GM06990 (cell line): Measurements from ENCODE around the gene GANC.

Experiments
- DNase-seq: peaks from one replicate; pipeline ENCODE4 v3.0.0-alpha.2; 2011; ENCODE audit not compliant: insufficient read length; ENCODE audit errors: extremely low read depth
- H3K27me3 ChIP-seq: replicated peaks from 2 replicates; pipeline ENCODE4 v1.6.0; 2011; ENCODE audit warnings: low read length; ENCODE audit not compliant: control insufficient read depth, insufficient read depth
- H3K36me3 ChIP-seq: 2 replicates; pipeline ENCODE4 v1.5.1; 2011; ENCODE audit warnings: low read length; ENCODE audit not compliant: control insufficient read depth, insufficient read depth
- H3K4me3 ChIP-seq: replicated peaks from 2 replicates; pipeline ENCODE4 v1.5.1; 2011; ENCODE audit warnings: low read depth, mild to moderate bottlenecking, control low read depth, low read length
- CTCF ChIP-seq: IDR thresholded peaks from 2 replicates; pipeline ENCODE4 v1.5.1; 2011; ENCODE audit warnings: low read length, control low read depth, mild to moderate bottlenecking, inconsistent platforms; ENCODE audit not compliant: insufficient read depth, poor library complexity, severe bottlenecking

GANC gene

GRCh38 chr15:42395838-42396237 is 122.8 kb downstream of the GANC start:
- Histone ChIP-seq H3K27me3 (no peaks in the 10 kb centered on the region), H3K4me3 (no peak overlapping the region), H3K36me3 (no peaks in the 10 kb centered on the region; the same call in 1 of the 2 replicates)
- TF ChIP-seq CTCF: no peak
- no peak for DNase-seq

- no peak for TF ChIP-seq CTCF
- DNase-seq: no peak
- Histone ChIP-seq H3K27me3 (no peaks in the 10 kb centered on the region), H3K4me3 (no peak overlapping the region), H3K36me3 (no peaks in the 10 kb centered on the region; the same call in none of the 2 replicates)
Measured at GRCh38 chr15:42401544-42402454, 128.8 kb downstream of the GANC start.

- no peak for DNase-seq
- TF ChIP-seq CTCF: no peak
- Histone ChIP-seq H3K36me3 (no peaks in the 10 kb centered on the region; the same call in none of the 2 replicates), H3K27me3 (no peaks in the 10 kb centered on the region), H3K4me3 (no peak overlapping the region)
Measured at GRCh38 chr15:42402455-42403205, 129.6 kb downstream of the GANC start.

- H3K36me3 ChIP-seq: no peaks in the 10 kb centered on the region; the same call in none of the 2 replicates
- no peaks in the 10 kb centered on the region for H3K27me3 ChIP-seq
- TF ChIP-seq CTCF: no peak
- no peak overlapping the region for H3K4me3 ChIP-seq
- DNase-seq: no peak
Measured at GRCh38 chr15:42403389-42403788, 130.4 kb downstream of the GANC start.

GRCh38 chr15:42404461-42405235 is 131.6 kb downstream of the GANC start:
- Histone ChIP-seq H3K36me3 (no peaks in the 10 kb centered on the region; the same call in none of the 2 replicates), H3K27me3 (no peaks in the 10 kb centered on the region), H3K4me3 (no peak overlapping the region)
- TF ChIP-seq CTCF: no peak
- DNase-seq: no peak
